GM10847 (cell line): ENCODE results near the gene LAMP5.

ENCODE experiments used
- POLR2A ChIP-seq: IDR thresholded peaks from 2 replicates; pipeline ENCODE4 v1.6.1; 2011; ENCODE audit not compliant: insufficient read length; ENCODE audit errors: extremely low read depth

The LAMP5 gene

GRCh38 chr20:9515741-9516233 is 1.4 kb downstream of the LAMP5 start:
- no peak for TF ChIP-seq POLR2A

GRCh38 chr20:9516234-9516871 is 2.0 kb downstream of the LAMP5 start:
- TF ChIP-seq POLR2A = no peak

- TF ChIP-seq POLR2A = no peak
Measured at GRCh38 chr20:9517297-9518162, 3.1 kb downstream of the LAMP5 start.

GRCh38 chr20:9518576-9519175 is 4.3 kb downstream of the LAMP5 start:
- no peak for TF ChIP-seq POLR2A

- no peak for TF ChIP-seq POLR2A
Measured at GRCh38 chr20:9520086-9520485, 5.7 kb downstream of the LAMP5 start.

GRCh38 chr20:9523636-9524035 is 9.2 kb downstream of the LAMP5 start:
- TF ChIP-seq POLR2A = no peak

GRCh38 chr20:9531581-9531980 is 17.2 kb downstream of the LAMP5 start:
- no peak for TF ChIP-seq POLR2A

GRCh38 chr20:9532069-9532838 is 17.9 kb downstream of the LAMP5 start:
- no peak for TF ChIP-seq POLR2A

- TF ChIP-seq POLR2A = no peak
Measured at GRCh38 chr20:9534025-9534424, 19.6 kb downstream of the LAMP5 start.

- no peak for TF ChIP-seq POLR2A
Measured at GRCh38 chr20:9535449-9535848, 21.1 kb downstream of the LAMP5 start.

- TF ChIP-seq POLR2A = no peak
Measured at GRCh38 chr20:9543214-9543613, 28.8 kb downstream of the LAMP5 start.

- no peak for TF ChIP-seq POLR2A
Measured at GRCh38 chr20:9550283-9550682, 35.9 kb downstream of the LAMP5 start.

- no peak for TF ChIP-seq POLR2A
Measured at GRCh38 chr20:9550871-9551270, 36.5 kb downstream of the LAMP5 start.

- TF ChIP-seq POLR2A = no peak
Measured at GRCh38 chr20:9551808-9552550, 37.6 kb downstream of the LAMP5 start.
